Tibial artery (tissue), 4 donors: Measurements from ENCODE around the gene CCR6.
"Not testable (repeated sequence)": the region's sequence is repeated elsewhere in the genome, so short reads cannot be mapped to it uniquely, and the experiment has no call there.

Source experiments
- DNase-seq, 2 donors: peaks; one replicate each; pipeline ENCODE4 v3.0.0-alpha.2; 2019
- H3K27ac ChIP-seq, 2 donors: fragments of 200-600 bp; sonication (generic) in 1 of 2; 1 replicate in 1 of 2; 2 replicates in 1 of 2; pipeline ENCODE4 v1.5.1; 2018 to 2019; ENCODE audit warnings: mild to moderate bottlenecking in 1 of 2
- H3K27me3 ChIP-seq, 2 donors: fragments of 200-600 bp; sonication (generic) in 1 of 2; one replicate each; pipeline versions ENCODE4 v1.5.1 to v1.6.0; 2016 to 2019
- H3K36me3 ChIP-seq, 3 donors: fragments of 200-600 bp; sonication (generic) in 2 of 3; one replicate each; pipeline ENCODE4 v1.5.1; 2016 to 2019; ENCODE audit warnings: mild to moderate bottlenecking in 2 of 3
- H3K4me1 ChIP-seq, 4 donors: fragments of 200-600 bp; sonication (generic) in 2 of 4; 1 replicate in 3 of 4; 2 replicates in 1 of 4; pipeline ENCODE4 v1.5.1; 2016 to 2019
- H3K4me3 ChIP-seq, 2 donors: fragments of 200-600 bp; sonication (generic) in 1 of 2; 1 replicate in 1 of 2; 2 replicates in 1 of 2; pipeline ENCODE4 v1.5.1; 2018 to 2019; ENCODE audit warnings: mild to moderate bottlenecking in 2 of 2
- H3K9me3 ChIP-seq, 3 donors: fragments of 200-600 bp; sonication (generic) in 1 of 3; one replicate each; pipeline ENCODE4 v1.5.1; 2016 to 2019
- CTCF ChIP-seq, 2 experiments: fragments of 200-600 bp in 1 of 2; fragments of 450-650 bp in 1 of 2; IDR thresholded peaks; one replicate each; pipeline ENCODE4 v1.5.1; 2017 to 2019; ENCODE audit warnings: antibody characterized with exemption in 2 of 2, mild to moderate bottlenecking in 1 of 2, moderate library complexity in 1 of 2
- intact Hi-C: fragments of 100-400 bp; cut with DNase I; formaldehyde crosslinking; loops from one replicate; pipeline ENCODE4 v1.15.0; 2023; ENCODE audit warnings: low total_unique reads

The CCR6 gene

DNA sequence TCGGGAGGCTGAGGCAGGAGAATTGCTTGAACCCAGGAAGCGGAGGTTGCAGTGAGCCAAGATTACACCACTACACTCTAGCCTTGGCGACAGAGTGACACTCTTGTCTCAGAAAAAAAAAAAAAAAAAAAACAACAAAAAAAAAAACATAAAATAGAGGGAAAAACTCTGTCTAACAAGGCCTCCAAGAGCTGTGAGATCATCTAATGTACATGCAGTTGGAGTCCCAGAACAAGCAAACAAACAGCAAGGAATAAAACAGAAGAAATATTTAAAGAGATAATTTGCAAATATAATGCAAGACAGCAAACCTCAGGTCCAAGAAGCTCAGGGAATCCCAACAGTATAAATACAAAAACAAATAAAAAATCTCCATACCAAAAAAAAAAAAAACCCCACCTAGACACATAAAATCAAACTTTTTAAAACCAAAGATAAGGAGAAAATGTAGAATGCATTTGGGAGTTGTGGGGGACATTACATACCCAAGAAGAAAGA, 35.0 kb upstream of the CCR6 start:
- H3K4me3 ChIP-seq = no peak overlapping the region
- no peaks in the 10 kb centered on the region for H3K27me3 ChIP-seq
- H3K4me1 ChIP-seq = no peaks in the 10 kb centered on the region
- peaks cover 0 to 14% (median 0%) of the 10 kb centered on the region in 3 donors for H3K9me3 ChIP-seq
- no peak overlapping the region for H3K27ac ChIP-seq
- intact Hi-C loops = no loop called here
- TF ChIP-seq CTCF (IDR thresholded peaks at IDR 0.05) = no peak
- no peaks in the 10 kb centered on the region for H3K36me3 ChIP-seq
- DNase-seq = no peak

DNA sequence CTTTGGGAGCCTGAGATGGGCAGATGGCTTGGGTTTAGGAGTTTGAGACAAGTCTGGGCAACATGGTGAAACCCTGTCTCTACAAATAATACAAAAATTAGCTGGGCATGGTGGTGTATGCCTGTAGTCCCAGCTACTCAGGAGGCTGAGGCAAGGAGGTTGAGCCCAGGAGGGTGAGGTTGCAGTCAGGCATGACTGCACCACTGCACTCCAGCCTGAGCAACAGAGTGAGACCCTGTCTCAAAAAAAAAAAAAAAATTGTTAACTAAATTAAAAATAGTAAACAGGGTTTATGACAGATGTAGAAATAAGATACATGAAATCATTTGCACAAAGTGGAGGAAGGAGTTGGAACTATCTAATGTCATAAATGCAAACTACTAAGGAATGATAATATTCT, 34.2 kb upstream of the CCR6 start:
- H3K36me3 ChIP-seq, H3K27ac ChIP-seq, DNase-seq, H3K4me1 ChIP-seq, H3K27me3 ChIP-seq, intact Hi-C loops, H3K4me3 ChIP-seq: not testable (repeated sequence)
- H3K9me3 ChIP-seq = peaks cover 0 to 14% (median 0%) of the 10 kb centered on the region in 3 donors

- Histone ChIP-seq H3K27ac (no peak overlapping the region), H3K4me3 (no peak overlapping the region), H3K36me3 (no peaks in the 10 kb centered on the region), H3K9me3 (peaks cover 0 to 14% (median 0%) of the 10 kb centered on the region in 3 donors), H3K4me1 (no peaks in the 10 kb centered on the region), H3K27me3 (no peaks in the 10 kb centered on the region)
- no peak for DNase-seq
- TF ChIP-seq CTCF (IDR thresholded peaks at IDR 0.05) = no peak
- intact Hi-C loops = no loop called here
These were observed 33.4 kb upstream of the CCR6 start for GRCh38 chr6:167089243-167090142.

- intact Hi-C loops = no loop called here
- TF ChIP-seq CTCF (IDR thresholded peaks at IDR 0.05) = no peak
- Histone ChIP-seq H3K4me3 (no peak overlapping the region), H3K9me3 (peaks cover 0 to 14% (median 0%) of the 10 kb centered on the region in 3 donors), H3K36me3 (no peaks in the 10 kb centered on the region), H3K4me1 (no peaks in the 10 kb centered on the region), H3K27me3 (no peaks in the 10 kb centered on the region), H3K27ac (no peak overlapping the region)
- DNase-seq = no peak
These were observed 32.7 kb upstream of the CCR6 start for GRCh38 chr6:167090171-167090570.

DNA sequence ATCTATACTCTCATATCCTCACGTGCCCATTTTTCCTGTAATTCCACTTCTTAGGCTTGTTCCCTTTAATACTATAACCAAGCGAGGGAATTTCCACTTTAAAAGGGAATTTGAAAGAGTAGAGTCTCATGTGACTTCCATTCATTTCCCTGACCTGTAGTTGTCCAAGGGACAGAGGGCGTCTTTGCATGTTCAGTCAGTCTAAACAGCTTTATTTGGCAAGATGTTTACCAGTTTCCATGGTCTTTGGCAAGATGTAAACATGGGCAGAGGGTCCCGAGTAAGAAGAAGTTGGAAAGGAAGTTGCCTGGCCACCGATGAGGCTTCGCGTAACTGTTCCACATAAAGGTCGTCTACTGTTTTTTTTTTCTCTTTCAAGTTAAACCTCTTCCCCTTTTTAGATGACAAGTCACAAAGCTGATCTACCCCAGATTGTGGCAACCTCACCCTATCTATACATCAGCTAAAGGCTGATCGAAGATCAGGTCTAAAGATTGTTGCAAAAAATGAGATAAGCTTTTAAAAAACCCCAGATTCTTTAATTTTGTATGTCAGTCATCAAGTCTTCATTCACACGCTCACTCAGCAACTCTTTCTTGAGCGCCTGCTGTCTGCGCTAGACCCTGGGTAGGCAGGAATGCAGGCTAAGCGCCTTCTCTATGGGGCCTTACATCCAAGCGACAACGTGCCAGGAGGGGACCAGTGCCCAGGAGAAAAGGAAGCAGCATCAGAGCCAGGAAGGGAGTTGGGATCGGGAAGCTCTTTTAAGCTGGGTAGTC, 31.7 kb upstream of the CCR6 start:
- no peak for DNase-seq
- H3K27me3 ChIP-seq = no peaks in the 10 kb centered on the region
- no peaks in the 10 kb centered on the region for H3K4me1 ChIP-seq
- no peak overlapping the region for H3K4me3 ChIP-seq
- intact Hi-C loops = no loop called here
- no peak for TF ChIP-seq CTCF (IDR thresholded peaks at IDR 0.05)
- H3K27ac ChIP-seq = no peak overlapping the region
- H3K36me3 ChIP-seq = no peaks in the 10 kb centered on the region
- H3K9me3 ChIP-seq = peaks cover 0 to 14% (median 0%) of the 10 kb centered on the region in 3 donors

- H3K36me3 ChIP-seq = no peaks in the 10 kb centered on the region
- H3K4me3 ChIP-seq = no peak overlapping the region
- H3K27me3 ChIP-seq = no peaks in the 10 kb centered on the region
- TF ChIP-seq CTCF (IDR thresholded peaks at IDR 0.05) = no peak
- H3K27ac ChIP-seq = no peak overlapping the region
- no peaks in the 10 kb centered on the region for H3K4me1 ChIP-seq
- intact Hi-C loops = no loop called here
- H3K9me3 ChIP-seq = peaks cover 0 to 10% (median 0%) of the 10 kb centered on the region in 3 donors
- no peak for DNase-seq
These were observed 31.1 kb upstream of the CCR6 start for GRCh38 chr6:167091805-167092107.
